NCI-H524 treated with DMSO at 0.1 percent for 48 hours (cell line): Measurements from ENCODE around the gene SUGCT.

Source experiments
- DNase-seq: peaks from one replicate; lab custom pipeline; 2025; lab: John Stamatoyannopoulos, UW

Gene SUGCT

DNA sequence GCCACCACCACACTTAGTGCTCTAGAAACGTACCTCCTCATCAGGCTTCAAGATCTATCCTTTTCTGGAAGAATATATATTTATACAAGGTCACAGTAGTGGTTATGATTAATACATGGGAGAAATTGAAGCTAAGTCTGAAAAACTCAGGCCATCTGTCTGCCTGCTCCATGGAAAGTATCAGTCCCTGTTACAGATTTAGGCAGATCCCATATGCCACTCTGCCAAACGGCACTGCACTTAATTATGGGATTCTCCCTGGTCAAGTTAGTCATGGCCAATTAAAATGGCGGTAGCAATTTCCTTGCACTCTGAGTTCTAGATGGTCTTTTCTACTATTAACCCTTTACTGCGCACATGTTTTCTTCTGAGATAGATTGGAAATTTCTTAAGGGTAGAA is 740.0 kb downstream of the SUGCT start:
- peak; percentile 24 for DNase-seq

DNA sequence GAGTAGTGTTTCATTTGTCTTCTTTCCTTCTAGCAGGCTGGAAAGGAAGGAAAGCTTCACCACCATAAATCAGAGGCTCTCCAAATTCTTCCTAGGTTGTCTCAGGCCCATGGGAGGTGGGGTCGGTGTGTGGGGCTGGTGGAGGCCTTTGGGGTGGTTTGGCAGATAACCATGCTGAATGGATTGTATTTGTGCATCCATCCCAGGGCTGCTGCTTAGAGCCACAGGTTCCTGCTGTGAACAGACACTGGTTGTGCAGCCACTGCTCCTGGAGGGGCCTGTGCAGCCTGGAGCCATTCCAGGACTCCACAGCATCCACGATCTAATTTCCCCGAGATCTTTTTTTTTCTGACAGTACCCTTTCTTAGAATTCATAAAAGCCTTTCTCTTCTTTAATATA is 741.8 kb downstream of the SUGCT start:
- no peak for DNase-seq

DNA sequence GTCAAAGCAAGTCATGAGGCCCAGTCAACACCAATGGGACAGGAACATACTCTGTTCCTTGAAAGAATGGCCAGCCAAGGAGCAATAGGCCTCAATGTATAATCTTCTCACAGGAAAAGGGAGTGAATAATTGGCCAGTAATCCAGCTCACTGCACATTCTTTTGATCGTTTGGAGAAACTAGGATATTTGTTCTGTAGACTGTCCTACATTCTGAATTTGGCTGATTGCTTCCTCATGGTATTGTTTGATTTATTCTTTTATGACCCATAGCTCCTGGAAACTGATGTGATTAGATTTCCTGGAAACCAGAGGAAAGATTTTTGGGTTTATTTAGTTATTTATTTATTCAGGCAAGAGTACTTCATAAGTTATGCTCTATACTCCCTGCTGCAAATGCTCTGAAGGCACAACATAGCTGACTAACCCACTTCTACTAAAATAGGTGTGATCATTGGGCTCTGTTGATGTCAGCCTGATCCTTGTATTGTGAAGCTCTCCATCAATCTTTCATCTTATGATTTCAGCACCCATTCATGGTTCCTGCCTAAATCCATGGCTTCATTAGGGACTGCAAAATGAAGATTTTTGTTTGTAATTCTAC is 745.2 kb downstream of the SUGCT start:
- no peak for DNase-seq

DNA sequence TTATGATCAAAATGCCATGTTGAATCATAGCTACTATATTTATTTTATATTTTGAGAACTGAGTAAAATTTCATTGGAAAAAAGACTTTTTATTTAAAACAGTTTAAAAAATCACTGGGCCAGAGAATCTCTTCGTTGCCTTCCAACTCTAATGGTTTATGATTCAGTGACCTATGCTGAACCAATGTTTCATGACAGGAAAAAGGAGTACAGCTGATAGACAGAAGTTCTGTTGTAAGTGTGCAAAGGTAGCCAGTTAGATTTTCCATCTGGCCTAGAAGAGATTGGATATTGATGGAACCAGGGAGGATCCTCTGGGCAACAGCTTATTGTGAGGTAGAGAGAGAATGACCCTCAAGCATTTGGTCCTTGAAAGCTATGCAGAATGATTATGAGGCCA is 745.8 kb downstream of the SUGCT start:
- DNase-seq, result no peak

DNA sequence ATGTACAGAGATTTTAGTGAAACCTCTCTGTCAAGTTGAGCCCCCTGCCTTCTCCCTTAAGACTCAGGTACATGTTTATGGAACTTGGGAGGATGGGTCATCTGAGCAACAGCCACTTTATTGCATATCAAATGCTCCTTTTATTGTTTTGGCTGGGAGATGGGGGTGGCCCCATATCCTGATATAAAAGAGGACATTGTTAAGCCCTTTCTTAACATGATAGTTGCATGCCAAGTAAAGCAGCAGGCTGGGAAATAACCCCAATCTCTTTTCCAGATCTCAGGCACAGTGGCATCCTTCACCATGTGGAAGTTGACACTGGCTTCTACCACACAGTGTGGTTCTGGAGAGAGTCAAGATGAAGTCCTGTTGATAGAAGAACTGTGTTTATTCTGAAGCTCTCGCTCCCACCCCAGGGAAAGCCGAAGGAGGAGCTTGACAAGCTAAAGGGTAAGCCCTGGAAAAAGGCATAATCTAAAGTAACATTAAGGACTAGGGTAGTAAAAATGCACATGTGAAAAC is 746.7 kb downstream of the SUGCT start:
- no peak for DNase-seq

DNA sequence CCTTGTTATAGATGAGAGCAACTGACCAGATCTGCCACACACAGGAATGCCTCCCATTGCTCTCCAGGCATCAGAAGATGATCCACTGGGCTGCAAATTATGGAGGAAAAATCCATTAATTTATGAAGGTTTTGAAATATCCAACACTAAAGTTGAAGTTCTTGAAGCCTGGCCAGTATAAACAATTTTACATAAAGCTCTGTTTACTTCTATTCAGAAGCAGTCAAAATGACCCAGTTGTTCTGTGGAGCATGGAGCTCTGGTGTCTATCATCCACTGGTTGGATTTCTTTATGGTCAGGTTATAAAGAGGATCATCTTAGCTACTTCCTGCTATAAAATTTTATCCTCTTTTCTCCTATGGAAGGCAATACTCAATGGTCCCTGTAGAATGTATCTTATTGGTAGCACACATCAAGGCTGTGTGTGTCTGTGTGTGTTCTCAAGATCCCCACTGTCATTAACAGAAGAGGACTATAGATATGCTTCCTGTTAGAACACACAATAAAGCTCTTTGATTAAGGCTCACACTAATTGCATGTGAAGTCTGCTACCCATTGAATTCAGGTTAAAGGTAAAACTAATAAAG is 747.4 kb downstream of the SUGCT start:
- no peak for DNase-seq

DNA sequence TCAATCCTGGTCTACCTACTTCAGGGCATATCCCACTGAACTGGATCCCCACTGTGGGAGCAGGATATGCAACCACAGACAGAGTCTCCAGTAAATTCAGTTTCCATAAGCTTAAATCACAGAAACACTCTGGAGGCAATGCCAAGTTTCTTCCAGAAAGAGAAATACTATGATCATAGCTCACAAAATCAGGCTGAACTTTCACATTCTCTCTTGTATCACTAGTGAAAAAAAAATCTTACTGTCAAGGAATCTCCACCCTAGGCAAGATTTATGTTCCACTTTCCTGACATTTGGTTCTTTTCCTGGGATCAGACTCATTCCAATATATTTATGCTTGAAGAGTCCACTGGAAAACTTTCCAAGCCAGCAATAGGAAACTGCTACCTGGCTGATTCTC is 749.0 kb downstream of the SUGCT start:
- no peak for DNase-seq

DNA sequence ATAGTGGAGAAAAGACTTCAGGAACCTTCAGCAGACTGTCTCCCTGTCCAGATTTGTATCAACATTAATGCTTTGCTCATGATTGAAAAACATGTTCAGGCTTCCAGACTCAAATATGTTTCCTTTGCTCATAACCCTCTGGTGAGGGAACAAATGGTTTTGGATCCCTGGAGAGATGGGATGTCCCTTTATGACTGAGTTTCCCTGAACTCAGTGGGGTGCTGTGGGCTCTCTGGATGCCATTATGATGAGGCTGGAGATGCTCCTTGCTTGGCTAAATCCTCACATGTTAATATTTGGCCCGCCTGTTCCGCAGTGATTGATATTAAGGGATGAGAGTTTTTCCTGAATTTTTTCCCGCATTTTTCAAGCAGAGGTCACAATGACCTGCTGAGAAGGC is 749.4 kb downstream of the SUGCT start:
- no peak for DNase-seq

DNA sequence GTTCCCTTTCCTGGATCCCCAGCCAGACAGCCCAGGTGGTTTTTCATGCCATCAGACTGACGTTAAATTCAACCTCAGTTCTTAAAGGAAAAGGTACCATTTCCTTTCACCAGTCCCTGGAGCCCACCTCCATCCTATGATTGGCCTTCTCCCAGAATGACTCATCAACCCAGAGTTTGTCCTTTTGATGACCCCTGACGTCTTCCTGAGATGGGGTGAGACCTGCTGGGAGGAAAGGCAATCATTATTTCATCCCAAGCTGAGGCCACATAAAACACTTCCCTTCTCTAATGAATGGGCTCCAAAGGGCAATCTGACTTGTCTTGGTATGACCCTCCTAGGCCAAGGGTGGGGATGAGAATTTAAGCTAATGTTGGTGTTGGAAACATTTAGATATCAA is 750.7 kb downstream of the SUGCT start:
- no peak for DNase-seq

DNA sequence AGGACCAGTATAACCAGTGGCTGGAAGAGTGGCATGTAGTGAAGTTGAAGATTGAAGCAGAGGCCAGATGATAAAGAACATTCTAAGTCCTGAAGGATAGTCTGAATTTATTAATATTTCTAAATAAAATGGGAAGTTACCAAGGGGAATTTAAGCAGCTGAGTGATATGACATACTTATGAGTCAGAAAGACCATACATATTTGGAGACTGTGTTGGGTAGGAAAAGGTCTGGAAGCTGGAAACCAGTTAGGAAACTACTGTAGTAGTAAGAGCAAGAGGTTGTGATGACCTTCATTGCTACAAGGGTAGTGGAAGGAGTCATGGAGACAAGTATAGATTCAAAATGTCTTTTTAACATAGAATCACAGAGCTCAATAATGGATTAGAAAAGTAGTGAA is 752.3 kb downstream of the SUGCT start:
- DNase-seq, result no peak

DNA sequence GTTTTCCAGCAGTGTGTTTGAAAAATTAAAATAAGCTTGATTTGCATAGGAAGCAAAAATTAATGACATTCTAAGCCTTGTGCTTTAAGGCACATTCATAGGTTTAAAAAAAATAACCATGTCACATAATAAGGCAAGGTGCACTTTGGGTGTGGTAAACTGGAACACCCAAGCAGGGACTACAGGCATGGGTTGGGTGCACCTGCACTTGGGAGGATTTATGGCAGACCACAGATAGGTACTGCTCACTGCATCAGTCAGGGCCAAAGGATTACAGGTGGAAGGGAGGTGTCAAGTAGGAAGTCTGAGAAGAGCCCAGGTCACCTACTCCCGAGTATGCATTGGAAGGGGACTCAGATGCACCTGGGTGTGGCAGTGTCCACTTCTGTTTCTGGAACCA is 753.7 kb downstream of the SUGCT start:
- DNase-seq, result no peak

DNA sequence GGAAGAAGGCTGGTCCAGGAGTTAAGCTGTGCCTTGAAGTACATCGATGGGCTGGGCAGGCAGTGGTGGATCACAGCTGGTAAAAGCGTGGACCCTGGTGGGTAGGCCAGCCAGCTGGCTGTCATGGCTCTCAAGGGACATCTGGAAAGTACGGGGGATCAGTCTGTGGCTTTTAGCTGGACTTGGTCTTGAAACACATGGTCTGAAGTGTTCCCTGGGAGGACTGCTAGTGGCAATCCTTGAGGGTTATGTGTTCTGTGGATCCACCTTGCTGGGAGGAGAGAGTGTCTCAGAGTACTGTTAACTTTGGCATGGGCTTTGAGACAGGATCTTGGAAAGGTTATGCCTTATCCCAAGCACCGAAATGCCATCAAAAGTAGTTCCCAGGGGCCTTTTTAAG is 754.3 kb downstream of the SUGCT start:
- no peak for DNase-seq

DNA sequence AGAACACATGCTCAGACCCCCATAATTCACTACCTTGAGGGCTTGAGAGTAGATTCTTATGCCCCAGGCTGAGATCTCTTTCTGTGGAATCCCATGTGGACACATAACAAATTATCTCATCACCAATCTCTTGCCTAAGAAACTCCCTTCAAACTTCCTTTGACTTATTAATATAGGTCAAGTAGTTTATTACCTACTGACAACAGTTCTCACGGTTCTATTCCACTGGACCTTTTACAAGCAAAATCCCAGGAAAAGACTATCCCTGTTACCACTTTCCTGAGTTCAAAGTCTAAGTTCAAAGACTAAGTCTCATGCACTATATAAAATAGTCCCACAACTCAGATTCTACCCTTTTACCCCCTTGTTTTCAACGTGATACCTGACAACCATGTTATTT is 754.7 kb downstream of the SUGCT start:
- DNase-seq, result no peak

DNA sequence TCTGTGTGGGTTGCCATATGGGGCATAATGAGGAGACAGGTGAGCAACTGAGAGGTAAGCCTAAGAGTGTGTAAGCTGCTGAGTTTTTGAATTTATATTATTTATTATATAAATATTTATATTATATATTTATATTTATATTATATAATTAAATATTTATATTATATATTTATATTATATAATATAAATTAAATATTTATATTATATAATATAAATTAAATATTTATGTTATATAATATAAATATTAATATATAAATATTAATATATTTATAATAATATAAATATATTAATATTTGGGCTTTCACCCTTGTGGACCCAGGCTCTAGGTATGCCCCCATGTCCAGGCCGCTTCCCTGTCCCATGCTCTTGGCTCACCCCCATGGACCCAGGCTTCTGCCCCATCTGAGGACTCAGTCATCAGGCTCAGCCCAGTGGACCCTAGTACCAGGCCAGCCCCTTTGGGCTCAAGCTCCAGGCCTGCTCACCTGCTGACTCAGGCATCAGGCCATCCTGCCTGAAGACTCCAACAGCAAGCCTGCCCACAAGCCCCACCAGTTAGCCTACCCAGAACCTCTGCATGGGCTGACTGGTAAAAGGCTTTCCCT is 755.4 kb downstream of the SUGCT start:
- DNase-seq, result no peak

DNA sequence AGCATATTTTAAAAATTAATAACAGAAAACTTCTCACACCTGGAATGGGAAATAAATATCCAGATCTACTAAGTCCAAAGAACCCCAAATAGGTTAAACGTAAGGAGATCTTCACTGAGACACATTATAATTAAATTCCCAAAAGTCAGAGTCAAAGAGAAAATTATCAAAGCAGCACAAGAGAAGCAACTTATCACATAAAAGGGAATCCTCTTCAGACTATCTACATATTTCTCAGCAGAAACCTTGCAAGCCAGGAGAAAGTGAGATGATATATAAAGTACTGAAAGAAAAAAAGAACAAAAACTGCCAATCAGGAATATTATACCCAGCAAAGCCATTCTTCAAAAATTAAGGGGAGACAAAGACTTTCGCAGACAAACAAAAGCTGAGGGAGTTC is 756.4 kb downstream of the SUGCT start:
- no peak for DNase-seq

DNA sequence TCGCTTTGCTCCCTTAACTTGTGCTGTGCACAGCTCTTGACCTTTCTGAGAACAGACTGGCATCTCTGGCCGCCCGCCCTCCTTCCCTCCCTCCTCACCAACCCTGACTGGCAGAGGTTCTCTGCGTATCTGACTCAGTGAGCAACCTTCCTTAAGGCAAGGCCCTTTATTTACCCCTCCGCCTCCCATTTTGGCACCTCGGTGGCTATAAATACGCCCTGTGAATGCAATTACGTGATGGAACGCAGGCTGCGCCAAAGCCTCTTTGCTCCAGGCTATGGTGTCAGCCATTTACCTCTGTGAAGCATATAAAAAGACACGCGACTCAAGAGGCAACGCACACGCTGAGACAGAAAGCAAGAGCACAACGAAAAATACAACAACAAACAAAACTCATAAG is 764.3 kb downstream of the SUGCT start:
- no peak for DNase-seq

DNA sequence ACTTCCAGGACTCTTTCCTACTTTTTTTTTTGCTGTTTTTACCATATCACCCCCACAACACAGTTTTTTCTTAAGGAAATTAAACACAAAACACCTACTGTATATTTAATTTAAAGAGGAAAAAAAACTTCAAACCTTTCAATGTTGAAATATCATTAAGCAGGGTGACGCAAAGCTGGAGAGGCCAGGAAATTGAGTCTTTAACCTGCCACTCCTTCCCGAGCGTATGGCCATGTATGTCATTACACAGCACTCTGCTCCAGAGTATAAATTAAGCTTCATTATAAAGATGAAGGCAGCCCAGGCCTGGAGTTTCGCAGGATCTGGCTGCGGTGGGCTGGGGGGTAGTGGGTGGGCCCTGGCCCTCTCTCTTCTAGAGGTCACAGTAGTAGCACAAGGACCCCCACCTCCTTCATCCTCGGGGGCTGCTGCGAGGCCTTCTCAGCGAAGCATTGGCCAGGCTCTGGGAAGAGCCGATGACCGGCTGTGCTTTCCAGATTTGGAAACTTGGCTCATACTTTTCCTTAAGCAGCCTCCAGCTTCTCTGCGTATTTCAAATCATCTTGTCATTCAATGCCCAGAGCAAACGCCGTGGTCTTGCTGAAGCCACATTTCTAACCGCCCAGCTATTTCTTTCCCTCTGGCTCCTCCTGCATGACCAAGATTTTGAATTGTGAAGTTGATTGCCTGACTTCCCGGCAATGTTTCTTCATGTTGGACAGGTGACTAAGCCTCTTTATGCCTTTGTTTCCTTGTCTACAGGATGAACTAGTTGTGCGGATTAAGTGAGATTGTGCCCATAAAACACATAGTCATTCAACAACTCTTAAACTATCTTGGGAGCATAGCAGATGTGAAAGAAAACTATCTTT is 765.1 kb downstream of the SUGCT start:
- DNase-seq, result no peak

DNA sequence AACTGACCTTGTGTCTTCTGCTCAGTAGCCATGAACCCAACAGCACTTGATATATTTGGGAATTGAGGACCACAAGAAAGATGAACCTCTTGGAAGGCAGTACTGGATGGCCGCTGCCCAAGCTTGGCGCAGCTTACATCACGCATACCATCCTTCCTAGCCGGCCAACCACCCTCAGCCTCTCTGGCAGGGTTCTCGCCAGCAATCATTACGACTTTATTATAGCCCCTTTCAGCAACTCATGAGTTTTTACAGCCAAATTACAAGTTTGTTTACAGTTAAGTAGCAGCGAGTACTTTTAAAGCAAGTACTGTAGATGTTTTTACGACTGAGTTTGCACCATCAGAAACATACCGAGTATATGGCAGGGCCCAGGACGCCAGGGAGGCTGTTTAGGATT is 769.1 kb downstream of the SUGCT start:
- no peak for DNase-seq

DNA sequence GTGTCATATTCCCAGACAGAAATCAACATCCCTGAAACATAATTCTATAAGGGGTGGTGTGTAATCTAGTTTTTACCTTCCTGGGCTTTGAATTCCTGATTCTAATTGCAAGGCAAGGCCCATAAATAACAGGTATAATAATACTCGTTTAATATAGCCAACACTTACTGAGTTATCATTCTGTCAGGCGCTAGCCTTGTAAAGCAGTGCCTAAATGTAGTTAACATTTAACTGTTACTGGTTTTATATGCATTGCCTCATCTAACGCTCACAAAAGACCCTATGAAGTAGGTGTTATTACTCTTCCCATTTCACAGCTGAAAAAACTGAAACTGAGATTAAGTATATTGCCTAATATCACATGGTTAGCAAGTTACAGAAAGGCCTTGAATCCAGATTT is 772.5 kb downstream of the SUGCT start:
- DNase-seq, result no peak

DNA sequence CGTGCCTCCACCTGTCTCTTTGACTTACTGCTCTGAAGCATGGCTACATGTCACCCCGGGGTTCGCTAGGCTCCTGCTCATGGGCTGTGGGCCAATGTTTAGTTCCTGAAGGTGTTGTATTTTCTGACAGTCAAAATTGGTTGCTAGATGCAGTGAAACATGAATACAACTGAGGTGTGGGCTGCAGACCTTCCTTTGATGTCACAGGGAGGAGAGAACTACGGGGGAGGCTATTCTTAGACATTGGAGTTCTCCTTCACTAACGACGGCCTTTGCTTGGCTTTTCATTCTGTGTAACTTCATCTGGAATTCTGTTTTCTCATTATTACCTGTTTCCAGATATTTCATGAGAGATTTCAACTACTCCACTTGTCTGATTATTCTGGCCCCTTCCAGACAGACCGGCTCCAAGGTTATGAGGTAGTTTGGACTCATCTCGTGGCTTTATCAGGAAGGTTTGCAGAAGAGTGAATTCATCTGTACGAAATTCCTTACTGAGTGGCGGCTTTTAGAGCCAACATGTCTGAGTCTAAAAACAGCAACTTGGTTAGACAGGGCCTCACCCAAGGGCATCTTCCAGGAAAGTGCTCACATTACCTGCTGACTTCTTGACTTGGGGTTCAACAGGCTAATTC is 774.7 kb downstream of the SUGCT start:
- DNase-seq, result no peak
